HCT116 (cell line): ENCODE measurements around the gene PRPH. TPM values are rescaled to one million over a fixed set of nuclear protein-coding genes. Genes with fewer than 3 reads are reported as not detected.

Source experiments
- ATAC-seq: fragments of 200-7000 bp; cut with Tn5 transposase; 2 replicates; pipeline ENCODE4 v1.9.1; 2020; ENCODE audit warnings: mild to moderate bottlenecking, moderate library complexity
- BruUV-seq: library from RNA; stranded (reverse); fragments of 400-500 nt; replicated peaks from 2 replicates; lab custom pipeline; 2021; lab: Mats Ljungman, UMichigan
- CTCF ChIA-PET: fragments of 300-600 bp; sonication (Branson Sonifier 250); formaldehyde crosslinking; loops from one replicate; lab custom pipeline; 2021; ENCODE audit warnings: antibody characterized with exemption; lab: Charles Lee
- POLR2A ChIA-PET: fragments of 300-600, 350-600 bp; sonication (Branson Sonifier 250); formaldehyde crosslinking; loops from one replicate; lab custom pipeline; 2021; ENCODE audit warnings: antibody characterized with exemption; lab: Charles Lee
- RAD21 ChIA-PET, 2 experiments: fragments of 300-600 bp; sonication (Branson Sonifier 250); formaldehyde crosslinking; loops; one replicate each; lab custom pipeline; 2023; ENCODE audit warnings: low total read pairs in 2 of 2; ENCODE audit not compliant: uncharacterized antibody in 2 of 2, unreplicated experiment in 2 of 2, low non-redundant PET in 1 of 2; lab: Charles Lee
- DNase-seq: peaks from one replicate; pipeline ENCODE4 v3.0.0-alpha.2; 2010; ENCODE audit warnings: low read depth, low spot score
- H2AFZ ChIP-seq: fragments of 200-600 bp; shearing (Covaris generic), sonication (generic); 2 replicates; pipeline ENCODE4 v1.6.1; 2017; ENCODE audit warnings: low read depth, mixed run types, mixed read lengths, antibody characterized with exemption, low read length; ENCODE audit not compliant: poor library complexity, severe bottlenecking
- H3K27ac ChIP-seq: 2 replicates; pipeline ENCODE4 v1.5.1; 2012; ENCODE audit warnings: low read depth, low read length
- H3K27me3 ChIP-seq: fragments of 200-600 bp; sonication (generic); 2 replicates; pipeline ENCODE4 v1.6.1; 2016; ENCODE audit warnings: mixed run types, low read length, mixed read lengths; ENCODE audit not compliant: insufficient read depth
- H3K36me3 ChIP-seq, 2 experiments: fragments of 200-500 bp in 1 of 2; fragments of 200-600 bp in 1 of 2; sonication (Bioruptor generic) in 1 of 2; sonication (generic) in 1 of 2; 2 replicates each; pipeline versions ENCODE4 v1.5.1 to v1.6.1; 2014 to 2016; ENCODE audit warnings: low read length in 2 of 2, inconsistent platforms in 1 of 2, mixed read lengths in 1 of 2, mixed run types in 1 of 2; ENCODE audit not compliant: insufficient read depth in 2 of 2, control insufficient read depth in 1 of 2
- H3K4me1 ChIP-seq, 2 experiments: fragments of 200-600 bp in 1 of 2; sonication (generic) in 1 of 2; 2 replicates each; pipeline versions ENCODE4 v1.5.1 to v1.6.1; 2012 to 2017; ENCODE audit warnings: low read length in 2 of 2, inconsistent platforms in 1 of 2, mild to moderate bottlenecking in 1 of 2, mixed read lengths in 1 of 2, mixed run types in 1 of 2, moderate library complexity in 1 of 2; ENCODE audit not compliant: insufficient read depth in 2 of 2, control insufficient read depth in 1 of 2
- H3K4me2 ChIP-seq: fragments of 200-600 bp; sonication (generic); 2 replicates; pipeline ENCODE4 v1.6.1; 2017; ENCODE audit warnings: mixed run types, low read length, mixed read lengths
- H3K4me3 ChIP-seq, 2 experiments: fragments of 200-600 bp in 1 of 2; sonication (generic) in 1 of 2; replicated peaks in 1 of 2; 2 replicates each; pipeline ENCODE4 v1.5.1; 2011 to 2016; ENCODE audit warnings: low read length in 2 of 2, control low read depth in 1 of 2, low read depth in 1 of 2, mild to moderate bottlenecking in 1 of 2, mixed read lengths in 1 of 2, mixed run types in 1 of 2
- H3K79me2 ChIP-seq: fragments of 200-600 bp; sonication (generic); 2 replicates; pipeline ENCODE4 v1.6.1; 2017; ENCODE audit warnings: mild to moderate bottlenecking, mixed run types, low read length, moderate library complexity, mixed read lengths; ENCODE audit not compliant: insufficient read depth
- H3K9ac ChIP-seq: fragments of 200-600 bp; sonication (generic); 2 replicates; pipeline ENCODE4 v1.6.1; 2016; ENCODE audit warnings: low read length, mixed read lengths
- H3K9me2 ChIP-seq: fragments of 200-600 bp; sonication (generic), shearing (Covaris generic); 2 replicates; pipeline ENCODE4 v1.6.1; 2017; ENCODE audit warnings: mixed run types, mild to moderate bottlenecking, moderate library complexity; ENCODE audit not compliant: insufficient read depth
- H3K9me3 ChIP-seq, 2 experiments: fragments of 200-500 bp in 1 of 2; fragments of 200-600 bp in 1 of 2; sonication (Bioruptor generic) in 1 of 2; sonication (generic) in 1 of 2; 2 replicates each; pipeline ENCODE4 v1.6.1; 2014 to 2017; ENCODE audit warnings: low read length in 2 of 2, mixed read lengths in 2 of 2, inconsistent platforms in 1 of 2, low read depth in 1 of 2, mild to moderate bottlenecking in 1 of 2, mixed run types in 1 of 2, moderate library complexity in 1 of 2; ENCODE audit not compliant: control insufficient read depth in 1 of 2, insufficient read depth in 1 of 2
- H4K20me1 ChIP-seq: fragments of 200-600 bp; sonication (generic), shearing (Covaris generic); 2 replicates; pipeline ENCODE4 v1.6.1; 2017; ENCODE audit warnings: mixed run types, mild to moderate bottlenecking, moderate library complexity; ENCODE audit not compliant: insufficient read depth
- ELF1 ChIP-seq: IDR thresholded peaks from 2 replicates; pipeline ENCODE4 v1.6.1; 2012; ENCODE audit warnings: low read depth, borderline replicate concordance
- EZH2 ChIP-seq: fragments of 200-600 bp; sonication (generic); IDR thresholded peaks from 2 replicates; pipeline ENCODE4 v1.6.1; 2017; ENCODE audit warnings: antibody characterized with exemption, mixed run types
- RAD21 ChIP-seq: IDR thresholded peaks from 2 replicates; pipeline ENCODE4 v1.6.1; 2012; ENCODE audit warnings: low read depth, mild to moderate bottlenecking
- SIN3A ChIP-seq: IDR thresholded peaks from 2 replicates; pipeline ENCODE4 v1.6.1; 2012; ENCODE audit warnings: low read depth
- SP1 ChIP-seq: IDR thresholded peaks from 2 replicates; pipeline ENCODE4 v1.6.1; 2012; ENCODE audit warnings: low read depth
- YY1 ChIP-seq: IDR thresholded peaks from 2 replicates; pipeline ENCODE4 v1.6.1; 2011; ENCODE audit warnings: low read length, low read depth, moderate library complexity, mild to moderate bottlenecking; ENCODE audit not compliant: insufficient replicate concordance; ENCODE audit errors: extremely low read depth
- intact Hi-C: fragments of 100-400 bp; cut with micrococcal nuclease; formaldehyde crosslinking; loops from 2 replicates; pipeline ENCODE4 v1.10.0; 2022
- total RNA-seq: library from RNA; stranded (reverse); gene quantifications from one replicate; pipeline ENCODE4 v1.2.1, GENCODE V29; 2021; ENCODE audit not compliant: unreplicated experiment
- TF ChIP-seq, protein P1 (sequence below): IDR thresholded peaks from 2 replicates; pipeline ENCODE4 v1.6.1; 2011; ENCODE audit warnings: mild to moderate bottlenecking, low read length, moderate library complexity; ENCODE audit not compliant: insufficient replicate concordance; ENCODE audit errors: extremely low read depth
- TF ChIP-seq, protein P2 (sequence below): IDR thresholded peaks from 2 replicates; pipeline ENCODE4 v1.6.1; 2012

PRPH gene
- total RNA-seq, 1 experiment from 2014 or later = 6.7 TPM

DNA sequence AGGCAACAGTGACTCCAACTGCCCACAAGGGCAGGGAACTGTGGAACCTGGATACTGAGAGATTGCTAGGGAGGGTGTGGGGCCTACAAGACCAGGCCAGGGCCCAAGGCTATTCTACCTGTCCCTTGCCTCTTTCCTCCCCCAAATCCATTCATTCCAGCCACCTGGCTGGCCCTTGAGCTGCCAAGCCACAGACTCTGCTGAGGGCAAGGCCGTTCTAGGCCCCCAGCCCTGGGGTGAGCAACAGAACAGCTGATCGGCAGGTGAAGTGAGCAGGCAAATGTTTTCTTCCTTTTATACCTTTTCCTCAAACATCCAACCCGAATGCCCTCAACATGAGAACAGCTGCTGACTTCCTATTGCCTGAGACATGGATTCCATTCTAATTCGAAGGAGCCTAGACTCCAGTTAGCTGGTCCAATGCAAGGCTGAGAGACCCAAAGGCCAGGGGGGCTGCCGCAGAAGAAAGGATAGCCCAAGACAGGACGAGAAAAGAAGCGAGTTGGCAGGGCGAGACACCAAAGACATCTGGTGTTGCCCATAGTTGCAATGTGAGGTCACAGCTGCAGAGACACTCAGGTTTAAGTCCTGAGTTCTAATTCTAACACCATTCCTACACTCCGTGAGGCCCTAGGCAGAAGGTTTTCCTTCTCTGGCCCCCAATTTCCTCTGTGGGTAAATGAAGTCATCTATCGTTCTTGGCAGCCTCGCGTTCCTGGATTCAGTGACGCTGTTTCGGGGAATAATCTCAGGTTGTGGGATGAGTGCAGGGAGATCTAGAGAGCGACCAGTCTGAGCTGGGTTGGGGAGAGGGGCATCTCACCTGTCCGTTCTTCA is 40.4 kb downstream of the PRPH start (continued):
- TF ChIP-seq, protein P1, sequence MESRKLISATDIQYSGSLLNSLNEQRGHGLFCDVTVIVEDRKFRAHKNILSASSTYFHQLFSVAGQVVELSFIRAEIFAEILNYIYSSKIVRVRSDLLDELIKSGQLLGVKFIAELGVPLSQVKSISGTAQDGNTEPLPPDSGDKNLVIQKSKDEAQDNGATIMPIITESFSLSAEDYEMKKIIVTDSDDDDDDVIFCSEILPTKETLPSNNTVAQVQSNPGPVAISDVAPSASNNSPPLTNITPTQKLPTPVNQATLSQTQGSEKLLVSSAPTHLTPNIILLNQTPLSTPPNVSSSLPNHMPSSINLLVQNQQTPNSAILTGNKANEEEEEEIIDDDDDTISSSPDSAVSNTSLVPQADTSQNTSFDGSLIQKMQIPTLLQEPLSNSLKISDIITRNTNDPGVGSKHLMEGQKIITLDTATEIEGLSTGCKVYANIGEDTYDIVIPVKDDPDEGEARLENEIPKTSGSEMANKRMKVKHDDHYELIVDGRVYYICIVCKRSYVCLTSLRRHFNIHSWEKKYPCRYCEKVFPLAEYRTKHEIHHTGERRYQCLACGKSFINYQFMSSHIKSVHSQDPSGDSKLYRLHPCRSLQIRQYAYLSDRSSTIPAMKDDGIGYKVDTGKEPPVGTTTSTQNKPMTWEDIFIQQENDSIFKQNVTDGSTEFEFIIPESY = no peak
- no peak for TF ChIP-seq SP1
- TF ChIP-seq RAD21 = no peak
- TF ChIP-seq, protein P2, sequence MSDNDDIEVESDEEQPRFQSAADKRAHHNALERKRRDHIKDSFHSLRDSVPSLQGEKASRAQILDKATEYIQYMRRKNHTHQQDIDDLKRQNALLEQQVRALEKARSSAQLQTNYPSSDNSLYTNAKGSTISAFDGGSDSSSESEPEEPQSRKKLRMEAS = no peak

DNA sequence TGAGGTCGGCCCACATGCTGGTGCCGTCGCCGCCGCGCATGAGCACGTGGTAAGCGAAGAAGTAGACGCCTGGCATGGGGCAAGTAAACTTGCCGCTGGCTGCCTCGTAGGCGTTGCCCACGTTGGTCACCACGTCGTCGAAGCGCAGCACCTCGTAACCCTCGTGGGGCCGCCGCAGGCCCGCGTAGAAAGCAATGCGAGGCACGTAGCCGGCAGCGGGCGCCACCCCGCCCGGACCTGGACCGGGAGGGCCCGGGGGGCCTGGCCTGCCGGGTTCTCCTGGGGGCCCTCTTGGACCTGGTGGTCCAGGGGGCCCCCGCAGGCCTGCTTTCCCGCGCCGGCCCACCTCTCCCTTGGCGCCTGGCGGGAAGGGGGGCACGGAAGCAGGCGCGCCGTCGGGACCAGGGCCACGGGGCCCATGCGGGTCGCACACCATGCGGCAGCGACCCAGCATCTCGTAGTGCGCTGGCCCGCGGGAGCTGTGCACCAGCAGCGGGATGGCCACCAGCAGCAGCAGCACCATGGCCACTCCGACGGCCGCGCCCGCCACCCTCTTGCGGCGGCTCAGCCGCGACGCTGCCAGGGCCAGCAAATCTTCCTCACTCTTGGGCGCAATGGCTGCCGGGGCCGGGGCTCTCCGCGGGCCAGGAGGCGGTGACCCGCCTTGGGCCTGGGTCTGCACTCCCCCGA is 41.2 kb downstream of the PRPH start:
- H3K9ac ChIP-seq = peak overlapping the region; percentile 60
- ChIA-PET CTCF (interaction anchor here (1.4 to 2.2 kb wide), 3 partner anchors 11 to 39 kb away, joined by 4 to 11 read pairs (median 7); partner anchors contain the start of genes DNAJC22 and TROAP), POLR2A (no interaction called here), RAD21 (no interaction called here)
- DNase-seq = no peak
- H3K36me3 ChIP-seq = 0 out of 4 replicates have a peak, but pooled peaks cover 0 to 3% of the 10 kb centered on the region in 2 experiments
- ATAC-seq = no peak
- TF ChIP-seq EZH2 (no peak), ELF1 (no peak), SIN3A (no peak), YY1 (no peak)
- H3K9me2 ChIP-seq = no peaks in the 10 kb centered on the region
- H3K4me1 ChIP-seq = peaks cover 14 to 42% of the 10 kb centered on the region in 2 experiments
- no peaks in the 10 kb centered on the region for H4K20me1 ChIP-seq
- intact Hi-C loops = no loop called here
- peak overlapping the region in 1 of 2 experiments; percentile 64; a peak in 3 of 4 replicates for H3K4me3 ChIP-seq
- no peaks in the 10 kb centered on the region for H3K27me3 ChIP-seq
- peak overlapping the region; percentile 93 for H3K4me2 ChIP-seq
- no peaks in the 10 kb centered on the region for H3K79me2 ChIP-seq
- H3K27ac ChIP-seq = peak overlapping the region; percentile 34; the same call in 1 of the 2 replicates
- no TSS peak for BruUV-seq
- H3K9me3 ChIP-seq = no peaks in the 10 kb centered on the region
- no peak overlapping the region for H2AFZ ChIP-seq
